Right cardiac atrium (tissue), 5 donors: ENCODE measurements around the gene KXD1. TPM values are rescaled to one million over a fixed set of nuclear protein-coding genes. Genes with fewer than 3 reads are reported as not detected.
"Not testable (repeated sequence)": the region's sequence is repeated elsewhere in the genome, so short reads cannot be mapped to it uniquely, and the experiment has no call there.

Source experiments
- ATAC-seq, 2 donors: fragments of 200-7000 bp; cut with Tn5 transposase; one replicate each; pipeline versions ENCODE4 v1.8.0 to v1.9.1; 2020; ENCODE audit warnings: moderate library complexity in 2 of 2, mild to moderate bottlenecking in 1 of 2
- DNase-seq, 3 donors: peaks; one replicate each; pipeline ENCODE4 v3.0.0-alpha.2; 2020
- H3K27ac ChIP-seq: one replicate; pipeline ENCODE4 v1.5.1; 2013; ENCODE audit warnings: mild to moderate bottlenecking, low read length, control low read depth, moderate library complexity
- H3K27me3 ChIP-seq: one replicate; pipeline ENCODE4 v1.6.1; 2013; ENCODE audit not compliant: control insufficient read depth, insufficient read depth
- H3K4me1 ChIP-seq: one replicate; pipeline ENCODE4 v1.6.1; 2013; ENCODE audit warnings: low read length; ENCODE audit not compliant: control insufficient read depth, insufficient read depth
- H3K4me3 ChIP-seq: one replicate; pipeline ENCODE4 v1.5.1; 2013; ENCODE audit warnings: low read length, control low read depth
- H3K9me3 ChIP-seq: one replicate; pipeline ENCODE4 v1.6.1; 2013; ENCODE audit warnings: low read length; ENCODE audit not compliant: control insufficient read depth
- WGBS: extraction: QIAGEN DNeasy Blood & Tissue Kit; methylation state at CpG from one replicate; pipeline ENCODE4 v1.1.7; 2013; 5-methylcytosine and 5-hydroxymethylcytosine counted together
- intact Hi-C, 4 donors: fragments of 100-400 bp; cut with DNase I; formaldehyde crosslinking; loops; one replicate each; pipeline versions ENCODE4 v1.11.0 to v1.14.0; 2022 to 2023
- polyA plus RNA-seq: library from polyadenylated mRNA; stranded (reverse); fragments of 200-250 nt; gene quantifications from one replicate; pipeline ENCODE4 v1.2.3, GENCODE V29; 2013
- total RNA-seq, 4 donors: library from RNA; stranded (reverse); fragmentation: NEBNext Ultra II Directional; extraction: Animal tissue kit (Norgen Biotek cat#: 25700); gene quantifications; one replicate each; pipeline ENCODE4 v1.2.1, GENCODE V29; 2021
- donor health status: healthy with polysubstance abuse.
- donor health status: DM: no; HTN: yes; CAD: no.
- donor health status: DM: no; HTN: no; CAD: no.
- donor health status: DM: no; HTN: yes; CAD: no; lungs with severe emphysema.
- donor health status: DM: yes; HTN: yes; CAD: no.

Gene KXD1
- total and polyA plus RNA-seq, 5 donors: 47.8 to 55.4 (median 50.0) TPM

DNA sequence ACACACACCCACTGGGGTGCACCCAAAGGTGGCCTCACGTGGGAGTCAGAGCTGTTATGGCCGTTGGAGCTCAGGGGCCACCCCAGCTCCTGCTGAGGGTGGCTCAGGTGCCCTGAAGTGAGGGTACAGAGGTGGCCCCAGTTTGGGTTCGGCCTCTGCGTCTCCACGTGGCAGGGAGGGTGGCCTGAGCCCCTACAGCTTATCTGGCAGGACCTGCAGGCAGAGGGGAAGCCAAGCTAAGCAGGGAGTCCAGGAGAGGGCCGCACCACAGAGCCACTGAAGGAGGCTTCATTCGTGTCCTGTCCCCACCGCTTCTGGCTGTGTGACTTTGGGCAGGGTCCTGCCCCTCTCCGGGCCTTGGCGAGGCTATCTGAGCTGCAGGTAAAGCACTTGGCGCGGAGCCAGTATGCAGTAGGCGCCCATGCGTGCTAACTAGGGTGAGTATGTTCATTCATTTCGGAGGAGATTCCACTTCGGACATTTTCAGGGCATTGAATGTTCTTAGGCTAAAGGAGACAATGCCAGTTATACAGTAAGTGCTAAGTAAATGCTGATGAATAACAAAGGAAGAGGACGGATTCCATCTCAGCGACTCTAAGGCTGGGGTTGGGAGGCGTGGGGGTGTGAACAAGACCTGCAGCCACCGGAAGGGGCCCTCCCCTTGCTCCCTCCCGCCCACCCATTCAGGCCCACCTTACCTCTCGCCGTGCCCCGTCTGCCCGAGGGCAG is 35.9 kb downstream of the KXD1 start:
- Histone ChIP-seq H3K4me3 (no peak overlapping the region), H3K27ac (no peak overlapping the region), H3K9me3 (no peaks in the 10 kb centered on the region), H3K27me3 (no peaks in the 10 kb centered on the region), H3K4me1 (peaks cover 2% of the 10 kb centered on the region)
- WGBS: 32% methylated on average over 25 of the region's 25 CpGs
- ATAC-seq (no peak), DNase-seq (peak in 2 of 3 donors; percentile 69 to 72)
- intact Hi-C loops: loop anchor here (5.0 to 10.0 kb wide), 2 partner anchors 81 to 254 kb away; no protein-coding TSS in a partner anchor

DNA sequence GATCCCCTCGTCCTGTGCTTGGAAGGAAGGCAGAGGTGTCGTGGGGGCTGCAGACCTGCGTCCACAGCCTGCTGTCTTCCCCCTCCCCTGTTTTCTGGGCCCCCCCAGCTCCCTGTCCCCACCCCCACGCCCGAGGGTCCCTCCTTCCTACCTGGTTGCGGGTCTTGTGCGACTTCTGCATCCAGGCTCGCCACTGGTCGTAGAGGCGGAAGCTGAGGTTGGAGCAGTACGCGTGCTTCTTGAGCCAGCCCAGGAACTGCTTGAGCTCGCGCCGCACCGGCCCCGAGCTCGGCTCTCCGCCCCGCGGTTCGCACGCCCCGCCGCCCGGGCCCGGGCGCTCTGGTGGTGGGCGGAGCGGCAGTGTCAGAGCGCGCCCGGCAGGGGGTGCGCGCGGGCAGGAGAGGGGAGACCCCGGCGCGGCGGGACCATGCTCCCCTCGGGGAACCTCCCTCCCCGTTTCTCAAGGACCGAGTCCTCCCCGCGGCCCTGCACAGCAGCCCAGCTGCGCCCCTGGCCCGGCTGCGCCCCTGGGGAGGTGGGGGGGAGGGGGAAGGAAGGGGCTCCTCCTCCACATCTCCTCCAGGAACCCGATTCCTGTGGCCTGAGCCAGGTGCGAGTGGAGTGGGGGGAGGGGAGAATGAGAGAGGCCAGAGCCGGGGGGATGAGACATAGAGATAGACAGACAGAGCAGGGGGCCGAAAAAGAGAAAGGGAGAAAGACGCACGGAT is 36.6 kb downstream of the KXD1 start:
- DNase-seq (peak; percentile 79 to 92 (median 92)), ATAC-seq (peak; percentile 68 to 70)
- H3K4me1 ChIP-seq: peaks cover 2% of the 10 kb centered on the region
- H3K4me3 ChIP-seq: peak overlapping the region; percentile 8
- intact Hi-C loops: loop anchor here (5.0 to 10.0 kb wide), 2 partner anchors 81 to 253 kb away; no protein-coding TSS in a partner anchor
- no peak overlapping the region for H3K27ac ChIP-seq
- H3K9me3 ChIP-seq: no peaks in the 10 kb centered on the region
- 2% methylated on average over 54 of the region's 54 CpGs for whole genome bisulfite sequencing
- H3K27me3 ChIP-seq: no peaks in the 10 kb centered on the region

DNA sequence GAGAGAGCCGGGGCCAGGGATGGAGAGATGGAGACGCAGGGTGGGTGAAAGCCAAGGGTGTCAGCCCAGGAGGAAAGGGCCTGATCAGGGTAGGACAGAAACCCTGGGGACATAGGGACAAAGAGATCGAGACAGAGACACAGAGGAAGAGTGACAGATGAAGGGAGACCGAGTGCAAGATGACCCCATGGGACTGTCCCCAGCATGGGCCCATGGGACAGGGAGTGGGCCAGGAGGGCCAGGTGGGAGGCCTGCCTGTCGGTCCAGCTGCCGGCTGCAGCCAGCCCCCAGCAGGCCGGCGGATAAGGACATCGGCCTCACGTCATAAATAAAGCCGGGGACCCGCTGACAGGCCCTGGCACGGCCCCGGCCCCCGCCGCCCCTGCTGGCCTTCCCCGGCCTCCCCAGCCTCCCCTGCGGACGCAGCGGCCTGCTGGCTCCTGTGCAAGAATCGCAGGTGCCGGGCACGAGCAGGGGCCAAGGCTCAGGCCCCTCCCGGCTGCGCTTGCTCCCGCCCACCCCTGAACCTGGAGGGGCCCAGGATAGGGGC is 37.2 kb downstream of the KXD1 start:
- H3K9me3 ChIP-seq: no peaks in the 10 kb centered on the region
- H3K4me1 ChIP-seq: peaks cover under 1% of the 10 kb centered on the region
- peak overlapping the region; percentile 8 for H3K4me3 ChIP-seq
- H3K27ac ChIP-seq: no peak overlapping the region
- DNase-seq (peak in 2 of 3 donors; percentile 68 to 69), ATAC-seq (peak in 1 of 2 donors; percentile 6)
- WGBS: 15% methylated on average over 26 of the region's 26 CpGs
- intact Hi-C loops: loop anchor here (5.0 to 10.0 kb wide), 3 partner anchors 80 to 252 kb away; no protein-coding TSS in a partner anchor
- H3K27me3 ChIP-seq: no peaks in the 10 kb centered on the region

GRCh38 chr19:18595475-18595874 is 37.8 kb downstream of the KXD1 start:
- no peaks in the 10 kb centered on the region for H3K27me3 ChIP-seq
- peak in 1 of 3 donors; percentile 16 for DNase-seq
- no peak overlapping the region for H3K27ac ChIP-seq
- H3K4me1 ChIP-seq: no peaks in the 10 kb centered on the region
- no peaks in the 10 kb centered on the region for H3K9me3 ChIP-seq
- no peak overlapping the region for H3K4me3 ChIP-seq
- ATAC-seq: no peak
- WGBS: 72% methylated on average over 6 of the region's 6 CpGs
- intact Hi-C loops: loop anchor here in 3 of 4 donors (5.0 to 10.0 kb wide), 2 partner anchors 79 to 82 kb away; no protein-coding TSS in a partner anchor

- WGBS: 18% methylated on average over 21 of the region's 21 CpGs
- H3K4me1 ChIP-seq: no peaks in the 10 kb centered on the region
- ATAC-seq (peak; percentile 53 to 61), DNase-seq (peak; percentile 66 to 85 (median 80))
- no peaks in the 10 kb centered on the region for H3K9me3 ChIP-seq
- no peak overlapping the region for H3K4me3 ChIP-seq
- intact Hi-C loops: loop anchor here in 3 of 4 donors (5.0 to 10.0 kb wide), 2 partner anchors 78 to 81 kb away; no protein-coding TSS in a partner anchor
- no peaks in the 10 kb centered on the region for H3K27me3 ChIP-seq
- no peak overlapping the region for H3K27ac ChIP-seq
These were observed 39.1 kb downstream of the KXD1 start for GRCh38 chr19:18596752-18597157.

DNA sequence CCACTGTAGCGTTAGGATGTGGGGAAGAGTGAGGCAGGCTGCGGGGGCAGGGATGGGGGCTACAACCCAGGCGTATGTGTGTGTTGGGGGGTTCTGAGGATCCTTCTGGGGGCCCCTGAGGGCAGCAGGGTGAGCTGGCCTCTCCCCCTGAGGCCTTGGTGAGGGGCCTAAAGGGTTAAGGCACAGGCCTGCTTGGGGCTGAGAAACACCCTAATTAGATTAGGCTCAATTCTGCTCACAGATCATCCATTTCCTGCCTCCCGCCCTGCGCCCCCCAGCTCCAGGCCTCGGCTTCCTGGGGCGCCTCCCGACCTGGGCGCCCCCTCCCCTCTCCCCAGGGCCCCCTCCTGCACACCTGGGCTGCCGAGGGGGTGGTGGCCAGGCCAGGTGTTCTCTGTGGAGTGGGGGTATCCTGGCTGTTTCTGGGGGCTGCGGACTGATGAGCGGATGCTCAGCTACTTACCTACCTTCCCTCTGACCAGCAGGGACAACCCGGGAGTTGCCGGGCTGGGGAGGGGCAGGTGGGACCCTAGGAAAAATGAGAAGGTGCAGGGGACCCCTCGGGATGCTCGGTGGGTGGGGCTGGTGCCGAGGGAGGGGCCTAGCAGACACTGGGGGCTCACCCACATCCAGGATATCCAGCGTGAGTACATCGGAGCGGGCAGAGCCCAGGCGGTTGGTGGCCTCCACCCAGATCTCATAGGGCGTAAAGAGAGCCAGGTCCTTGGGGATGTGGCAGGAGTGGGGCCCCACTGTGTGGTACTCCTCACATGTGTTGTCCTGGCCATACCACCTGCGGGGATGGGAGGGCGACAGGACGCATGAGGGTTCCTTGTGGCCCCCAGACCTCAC is 40.4 kb downstream of the KXD1 start:
- no peak for ATAC-seq
- no peak overlapping the region for H3K27ac ChIP-seq
- intact Hi-C loops: loop anchor here in 3 of 4 donors (5.0 to 10.0 kb wide), 2 partner anchors 77 to 79 kb away; no protein-coding TSS in a partner anchor

GRCh38 chr19:18599485-18599884 is 41.8 kb downstream of the KXD1 start:
- Histone ChIP-seq H3K4me1 (no peaks in the 10 kb centered on the region), H3K4me3 (no peak overlapping the region), H3K9me3 (no peaks in the 10 kb centered on the region), H3K27ac (no peak overlapping the region), H3K27me3 (no peaks in the 10 kb centered on the region)
- intact Hi-C loops: loop anchor here in 3 of 4 donors (5.0 to 10.0 kb wide), 2 partner anchors 75 to 78 kb away; no protein-coding TSS in a partner anchor
- peak in 1 of 3 donors; percentile 43 for DNase-seq
- WGBS: 87% methylated on average over 20 of the region's 20 CpGs
- ATAC-seq: no peak

More for the DNA sequence above, 40.4 kb downstream of the KXD1 start:
- no peaks in the 10 kb centered on the region for H3K9me3 ChIP-seq
- 45% methylated on average over 25 of the region's 25 CpGs for WGBS
- DNase-seq: peak in 1 of 3 donors; percentile 51
- H3K27me3 ChIP-seq: no peaks in the 10 kb centered on the region
- H3K4me3 ChIP-seq: no peak overlapping the region
- no peaks in the 10 kb centered on the region for H3K4me1 ChIP-seq

DNA sequence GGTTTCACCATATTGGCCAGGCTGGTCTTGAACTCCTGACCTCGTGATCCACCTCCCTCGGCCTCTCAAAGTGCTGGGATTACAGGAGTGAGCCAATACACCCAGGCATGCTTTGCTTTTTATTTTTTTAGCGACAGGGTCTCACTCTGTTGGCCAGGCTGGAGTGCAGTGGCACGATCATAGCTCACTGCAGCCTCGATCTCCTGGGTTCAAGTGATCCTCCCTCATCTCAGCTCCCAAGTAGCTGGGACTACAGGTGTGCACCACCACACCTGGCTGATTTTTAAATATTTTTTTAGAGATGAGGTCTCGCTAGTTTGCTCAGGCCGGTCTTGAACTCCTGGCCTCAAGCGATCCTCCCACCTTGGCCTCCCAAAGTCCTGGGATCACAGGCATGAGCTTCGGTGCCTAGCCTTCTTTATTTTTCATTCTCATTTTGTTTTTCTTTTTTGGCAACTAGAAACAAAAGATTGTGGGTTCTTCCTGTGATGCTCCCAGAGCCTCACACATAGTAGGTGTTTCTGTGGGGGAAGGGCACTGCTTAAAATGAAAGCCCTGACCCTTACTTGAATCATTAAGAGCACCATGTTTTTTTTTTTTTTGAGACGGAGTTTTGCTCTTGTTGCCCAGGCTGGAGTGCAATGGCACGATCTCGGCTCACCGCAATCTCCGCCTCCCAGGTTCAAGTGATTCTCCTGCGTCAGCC is 43.2 kb downstream of the KXD1 start:
- ATAC-seq, intact Hi-C loops, H3K4me3 ChIP-seq, H3K27me3 ChIP-seq, H3K27ac ChIP-seq, H3K9me3 ChIP-seq, H3K4me1 ChIP-seq: not testable (repeated sequence)
- 92% methylated on average over 15 of the region's 15 CpGs for WGBS
- DNase-seq: peak in 1 of 3 donors; percentile 3

- Histone ChIP-seq H3K27ac (no peak overlapping the region), H3K4me1 (no peaks in the 10 kb centered on the region), H3K9me3 (no peaks in the 10 kb centered on the region), H3K4me3 (no peak overlapping the region), H3K27me3 (no peaks in the 10 kb centered on the region)
- 78% methylated on average over 4 of the region's 4 CpGs for WGBS
- intact Hi-C loops: no loop called here
- no peak for DNase-seq
- no peak for ATAC-seq
These were observed 44.2 kb downstream of the KXD1 start for GRCh38 chr19:18601875-18602274.
